AG09319 (cell line): ENCODE results near the gene TAB3.

ENCODE experiments used
- DNase-seq: peaks from one replicate; pipeline ENCODE4 v3.0.0-alpha.2; 2010; ENCODE audit warnings: low read depth; ENCODE audit errors: extremely low read depth
- TF ChIP-seq, protein P1 (sequence below): IDR thresholded peaks from 2 replicates; pipeline ENCODE4 v1.5.1; 2011; ENCODE audit warnings: low read depth, mild to moderate bottlenecking, inconsistent platforms, low read length, moderate library complexity

Gene TAB3

GRCh38 chrX:30920271-30920670 is 31.2 kb upstream of the TAB3 start:
- TF ChIP-seq, protein P1, sequence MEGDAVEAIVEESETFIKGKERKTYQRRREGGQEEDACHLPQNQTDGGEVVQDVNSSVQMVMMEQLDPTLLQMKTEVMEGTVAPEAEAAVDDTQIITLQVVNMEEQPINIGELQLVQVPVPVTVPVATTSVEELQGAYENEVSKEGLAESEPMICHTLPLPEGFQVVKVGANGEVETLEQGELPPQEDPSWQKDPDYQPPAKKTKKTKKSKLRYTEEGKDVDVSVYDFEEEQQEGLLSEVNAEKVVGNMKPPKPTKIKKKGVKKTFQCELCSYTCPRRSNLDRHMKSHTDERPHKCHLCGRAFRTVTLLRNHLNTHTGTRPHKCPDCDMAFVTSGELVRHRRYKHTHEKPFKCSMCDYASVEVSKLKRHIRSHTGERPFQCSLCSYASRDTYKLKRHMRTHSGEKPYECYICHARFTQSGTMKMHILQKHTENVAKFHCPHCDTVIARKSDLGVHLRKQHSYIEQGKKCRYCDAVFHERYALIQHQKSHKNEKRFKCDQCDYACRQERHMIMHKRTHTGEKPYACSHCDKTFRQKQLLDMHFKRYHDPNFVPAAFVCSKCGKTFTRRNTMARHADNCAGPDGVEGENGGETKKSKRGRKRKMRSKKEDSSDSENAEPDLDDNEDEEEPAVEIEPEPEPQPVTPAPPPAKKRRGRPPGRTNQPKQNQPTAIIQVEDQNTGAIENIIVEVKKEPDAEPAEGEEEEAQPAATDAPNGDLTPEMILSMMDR, result no peak
- no peak for DNase-seq

DNA sequence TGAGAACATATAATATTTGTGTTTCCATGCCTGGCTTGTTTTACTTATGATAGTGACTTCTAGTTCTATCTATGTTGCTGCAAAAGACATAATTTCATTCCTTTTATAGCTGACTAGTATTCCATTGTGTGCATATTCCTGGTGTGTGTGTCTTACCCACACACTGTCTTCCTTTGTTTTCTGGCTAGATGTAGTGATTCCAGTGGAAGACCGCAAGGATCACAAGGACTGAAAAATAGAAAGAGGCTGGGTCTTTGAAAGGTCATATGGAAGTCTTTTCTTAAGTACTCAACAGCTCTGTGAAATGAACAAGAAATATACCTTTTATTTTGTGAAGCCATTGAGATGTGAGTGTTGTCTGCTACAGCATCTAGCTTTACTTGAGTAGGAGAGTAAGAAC is 29.4 kb upstream of the TAB3 start:
- TF ChIP-seq, protein P1, result no peak

GRCh38 chrX:30913492-30913891 is 24.4 kb upstream of the TAB3 start:
- TF ChIP-seq, protein P1, result no peak
- DNase-seq, result no peak

More for the DNA sequence above, 29.4 kb upstream of the TAB3 start:
- DNase-seq, result no peak

- no peak for DNase-seq
These were observed 21.2 kb upstream of the TAB3 start for GRCh38 chrX:30910124-30910860.

GRCh38 chrX:30906726-30907125 is 17.7 kb upstream of the TAB3 start:
- TF ChIP-seq, protein P1, result no peak
- DNase-seq, result no peak

More at GRCh38 chrX:30910124-30910860, 21.2 kb upstream of the TAB3 start:
- TF ChIP-seq, protein P1, result no peak

GRCh38 chrX:30905321-30905720 is 16.3 kb upstream of the TAB3 start:
- no peak for DNase-seq

DNA sequence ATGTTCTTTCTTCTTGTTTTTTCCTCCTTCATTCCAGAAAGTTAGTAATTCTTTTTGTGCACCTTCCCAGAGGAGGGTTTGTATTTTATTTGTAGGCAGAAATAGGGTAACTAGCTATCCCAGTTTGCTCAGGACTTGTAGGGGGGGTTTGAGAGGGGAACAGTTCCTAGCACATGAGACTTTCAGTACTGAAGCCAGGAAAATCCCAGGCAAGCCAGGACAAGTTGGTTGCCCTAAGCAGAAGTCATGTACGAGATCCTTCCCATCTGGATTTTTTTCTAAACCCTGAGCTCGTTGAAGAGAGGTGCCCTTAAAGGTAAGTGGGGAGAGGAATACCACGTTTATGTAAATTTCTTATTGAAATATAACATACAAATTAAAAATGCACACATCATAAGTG is 15.6 kb upstream of the TAB3 start:
- TF ChIP-seq, protein P1, result no peak
- DNase-seq, result no peak

More at GRCh38 chrX:30905321-30905720, 16.3 kb upstream of the TAB3 start:
- TF ChIP-seq, protein P1, result no peak
